HG03064 (cell line): ENCODE data around the gene VSIG10.
"Not testable (repeated sequence)": the region's sequence is repeated elsewhere in the genome, so short reads cannot be mapped to it uniquely, and the experiment has no call there.

ENCODE experiments used
- ATAC-seq: cut with Tn5 transposase; IDR thresholded peaks from one replicate; pipeline ENCODE4 v1.9.1; 2021; ENCODE audit warnings: low read depth; ENCODE audit not compliant: unreplicated experiment

The VSIG10 gene

DNA sequence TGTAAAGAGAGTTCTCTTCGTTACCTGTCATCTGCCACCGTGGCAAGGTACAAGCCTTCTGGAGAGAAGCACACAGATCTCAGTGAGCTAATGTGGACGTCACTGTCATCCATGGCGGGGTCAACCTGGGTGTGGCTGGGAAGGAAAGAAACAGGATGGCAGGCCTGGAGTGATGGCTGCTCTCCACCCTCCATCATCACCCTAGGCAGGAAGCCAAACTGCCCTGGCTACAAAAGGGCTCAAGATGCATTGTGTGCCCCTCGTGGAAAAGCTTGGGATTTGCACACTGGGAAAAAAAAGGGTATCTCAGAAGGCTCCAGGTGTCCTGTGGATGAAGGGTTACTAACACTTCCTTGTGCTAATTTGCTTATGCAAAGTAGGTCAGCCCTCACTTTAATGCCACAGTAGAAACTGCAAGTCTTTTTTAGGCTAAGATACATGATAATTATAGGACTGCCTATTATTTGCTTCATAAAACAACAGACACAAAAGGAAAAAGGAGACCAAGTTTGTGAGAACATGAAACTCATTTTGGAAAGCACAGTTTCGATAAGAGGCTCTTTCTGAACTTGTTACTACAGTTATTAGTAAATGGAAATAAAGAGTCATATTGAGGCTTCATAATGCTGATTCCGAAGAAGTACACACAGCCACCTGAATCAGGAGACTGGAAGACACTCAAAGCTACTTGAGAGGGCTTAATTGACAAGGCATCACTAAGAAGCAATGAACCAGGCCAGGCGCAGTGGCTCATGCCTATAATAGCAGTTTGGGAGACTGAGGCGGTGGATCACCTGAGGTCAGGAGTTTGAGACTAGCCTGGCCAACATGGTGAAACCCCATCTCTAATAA, 68.4 kb downstream of the VSIG10 start:
- ATAC-seq, result peak; percentile 77

DNA sequence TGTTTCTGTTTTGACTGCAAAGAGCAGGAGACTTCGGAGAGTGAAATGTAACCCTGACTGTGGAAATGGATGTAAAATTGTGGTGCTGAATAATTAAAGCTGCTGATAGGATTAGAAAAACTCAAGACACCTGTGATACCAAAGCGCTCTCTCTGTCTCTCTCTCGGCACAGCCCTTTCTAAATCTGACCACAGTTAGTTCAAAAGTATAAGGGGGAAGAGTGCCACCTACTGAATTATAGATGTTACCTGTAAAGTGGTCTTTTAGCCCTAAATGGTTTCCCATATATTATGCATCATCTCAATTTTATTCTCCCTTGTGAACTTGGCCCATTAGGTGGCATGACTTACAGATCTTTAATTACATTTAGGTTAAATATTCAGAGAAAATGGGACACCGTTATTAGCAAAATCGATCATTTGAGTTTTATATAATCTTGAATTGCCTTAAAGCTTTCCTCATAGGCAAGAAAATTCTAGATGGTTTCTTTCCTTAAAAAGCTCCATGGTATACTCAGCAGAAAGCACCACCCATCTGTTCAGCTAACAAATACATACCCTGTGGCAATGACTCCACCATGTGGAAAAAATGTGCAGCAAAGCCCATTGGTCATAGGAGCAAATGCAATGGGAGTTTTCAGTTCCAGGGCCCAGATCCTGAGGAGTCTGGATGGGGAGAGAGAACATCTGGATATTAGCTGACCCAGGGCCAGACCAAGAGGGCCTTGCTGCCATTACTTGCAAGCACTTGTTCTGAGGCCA, 69.2 kb downstream of the VSIG10 start:
- no peak for ATAC-seq

DNA sequence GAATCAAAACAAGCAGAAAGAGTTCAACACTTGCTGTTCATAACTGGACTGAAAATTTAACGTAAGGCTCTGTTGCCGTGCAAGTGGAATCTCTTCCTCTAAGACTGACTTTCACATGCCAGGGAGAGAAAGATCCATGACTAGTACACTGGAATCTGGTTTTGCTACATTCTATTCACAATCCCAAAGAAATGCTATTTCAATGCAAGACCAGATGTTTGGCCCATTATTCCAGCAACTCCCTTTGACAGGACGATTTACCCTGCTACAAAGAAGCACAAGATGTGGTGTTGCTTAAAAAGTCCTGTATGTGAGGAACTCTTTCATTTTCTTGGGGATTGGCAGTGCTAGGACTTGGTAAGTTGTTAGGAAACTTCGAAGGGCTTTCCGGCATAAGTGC, 69.9 kb downstream of the VSIG10 start:
- ATAC-seq, result no peak

DNA sequence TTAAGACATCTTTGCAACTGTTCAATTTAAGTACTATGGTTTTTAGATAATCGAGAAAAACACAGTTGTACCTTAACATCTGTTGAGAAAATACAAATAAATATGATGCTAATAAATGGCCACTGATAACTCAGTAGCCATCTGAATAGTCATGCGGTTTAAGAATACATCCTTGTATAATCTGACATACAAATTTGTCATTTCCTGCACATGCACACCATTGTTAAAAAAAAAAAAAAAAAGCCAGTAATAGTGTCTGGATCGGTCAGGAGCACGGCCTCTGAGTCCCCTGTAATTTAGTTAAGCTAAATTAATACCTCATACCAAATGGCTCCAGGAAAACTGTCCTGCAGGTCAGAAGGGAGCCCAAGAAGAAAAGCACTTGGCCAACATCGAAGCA, 70.5 kb downstream of the VSIG10 start:
- ATAC-seq, result no peak

DNA sequence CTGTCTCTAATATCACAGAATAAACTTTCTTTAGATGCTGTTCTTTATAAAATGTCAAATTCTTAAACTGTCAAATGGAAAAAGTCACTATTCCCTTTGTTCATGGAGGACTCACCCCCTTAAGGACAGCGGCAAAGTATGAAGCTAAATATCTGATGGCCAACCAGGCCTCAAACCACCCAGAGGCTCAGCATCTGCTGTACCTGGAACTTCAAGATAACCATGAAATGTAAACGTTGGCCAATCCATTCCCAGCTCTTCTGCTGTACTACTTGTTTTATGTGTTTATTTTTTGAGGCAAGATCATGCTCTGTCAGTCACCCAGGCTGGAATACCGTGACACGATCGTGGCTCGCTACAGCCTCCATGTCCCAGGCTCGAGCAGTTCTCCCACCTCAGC, 71.6 kb downstream of the VSIG10 start:
- ATAC-seq, result no peak

DNA sequence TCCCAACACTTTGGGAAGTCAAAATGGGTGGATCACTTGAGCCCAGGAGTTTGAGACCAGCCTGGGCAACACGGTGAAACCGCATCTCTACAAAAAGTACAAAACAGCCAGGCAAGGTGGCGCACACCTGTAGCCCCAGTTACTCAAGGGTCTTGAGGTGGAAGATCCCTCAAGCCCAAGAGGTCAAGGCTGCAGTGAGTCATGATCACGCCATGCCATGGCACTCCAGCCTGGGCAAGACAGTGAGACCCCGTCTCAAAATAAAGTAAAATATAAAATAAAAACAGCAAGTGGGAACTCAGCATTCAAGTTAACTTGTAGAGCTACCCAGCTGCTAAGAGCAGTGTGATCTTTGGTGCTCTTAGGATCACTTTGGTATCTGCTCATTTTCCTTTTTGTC, 74.6 kb downstream of the VSIG10 start:
- no peak for ATAC-seq

DNA sequence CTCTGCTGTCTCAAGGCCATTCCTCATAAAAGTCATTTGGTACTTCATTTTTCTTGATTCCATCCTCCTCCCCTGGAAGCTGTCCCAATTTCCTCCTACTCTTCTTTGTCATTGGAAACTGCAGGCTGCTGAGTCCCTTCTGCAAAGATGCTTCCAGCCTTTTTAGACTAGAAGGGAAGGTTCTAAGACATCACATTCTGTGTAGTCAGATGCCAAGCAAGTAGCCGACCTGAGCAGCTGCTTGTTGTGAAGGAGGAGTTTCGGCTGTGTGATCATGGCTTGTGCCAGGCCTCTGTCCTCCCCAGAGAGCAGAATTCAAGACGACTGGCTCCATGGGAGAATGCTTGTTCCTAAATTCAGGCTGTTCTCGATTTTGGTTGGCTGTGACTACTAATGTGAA, 78.6 kb downstream of the VSIG10 start:
- no peak for ATAC-seq

DNA sequence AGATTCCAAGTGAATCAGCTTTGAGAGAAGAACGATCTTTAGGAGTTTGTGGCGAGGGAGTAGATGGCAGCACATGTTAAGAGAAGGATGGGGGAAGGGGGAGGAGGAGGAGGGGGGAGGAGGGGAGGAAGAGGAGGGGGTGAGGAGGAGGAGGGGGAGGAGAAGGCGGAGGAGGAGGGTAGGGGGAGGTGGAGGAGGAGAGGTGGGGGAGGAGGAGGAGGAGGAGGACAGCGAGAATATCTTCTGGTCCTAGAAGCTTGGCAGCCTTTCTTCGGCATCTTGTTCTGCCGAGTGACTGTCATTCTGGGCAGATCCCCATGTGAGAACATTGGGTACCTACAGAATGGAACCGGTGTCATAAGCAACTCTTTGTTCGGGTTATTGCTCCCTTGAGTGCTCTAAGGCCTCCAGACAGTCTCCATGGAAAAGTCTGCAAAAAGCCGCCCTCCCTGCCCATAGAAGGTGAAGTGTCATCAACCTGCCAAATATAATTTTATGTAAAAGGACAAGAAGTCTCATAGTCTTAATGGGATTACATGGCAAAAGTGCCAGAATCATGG, 80.4 kb downstream of the VSIG10 start:
- ATAC-seq, result no peak

DNA sequence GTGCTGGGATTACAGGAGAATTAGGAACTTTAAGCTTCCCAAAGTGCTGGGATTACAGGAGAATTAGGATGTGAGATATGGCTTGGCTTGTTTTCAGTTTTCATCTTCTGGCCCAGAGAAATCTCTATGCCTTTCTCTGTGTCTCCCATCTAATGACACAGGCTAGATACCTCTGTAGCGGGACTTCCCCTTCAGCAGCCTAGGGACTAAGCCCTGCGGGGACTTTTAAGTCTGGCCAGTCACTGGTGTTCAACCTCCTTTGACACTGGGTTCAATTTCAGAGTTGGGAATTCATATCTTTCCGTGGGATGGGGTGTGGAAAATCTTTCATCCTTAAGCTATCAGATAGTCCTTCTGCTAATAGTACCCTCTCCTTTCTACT, 81.1 kb downstream of the VSIG10 start:
- no peak for ATAC-seq

DNA sequence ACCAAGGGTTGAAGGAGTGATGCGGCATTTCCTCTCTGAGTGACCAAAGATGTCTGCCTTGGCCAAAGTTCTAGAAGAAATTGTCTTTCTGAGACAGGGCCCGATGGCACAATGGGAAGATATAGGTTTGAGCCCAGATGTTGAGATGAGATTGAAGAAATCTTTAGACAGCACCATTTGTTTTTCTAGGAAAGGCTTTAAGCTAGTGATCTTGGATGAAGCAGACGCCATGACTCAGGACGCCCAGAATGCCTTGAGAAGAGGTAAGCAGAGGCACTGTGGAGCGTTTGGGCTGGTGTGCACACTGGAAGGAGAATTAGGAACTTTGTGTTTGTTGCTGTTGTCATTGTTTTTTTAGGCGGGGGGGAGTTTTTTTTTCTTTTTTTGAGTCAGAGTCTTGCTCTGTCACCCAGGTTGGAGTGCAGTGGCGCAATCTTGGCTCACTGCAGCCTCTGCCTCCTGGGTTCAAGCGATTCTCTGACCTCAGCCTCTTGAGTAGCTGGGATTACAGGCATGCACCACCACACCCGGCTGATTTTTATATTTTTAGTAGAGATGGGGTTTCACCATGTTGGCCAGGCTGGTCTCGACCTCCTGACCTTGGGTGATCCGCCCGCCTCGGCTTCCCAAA, 81.6 kb downstream of the VSIG10 start:
- ATAC-seq, result not testable (repeated sequence)

DNA sequence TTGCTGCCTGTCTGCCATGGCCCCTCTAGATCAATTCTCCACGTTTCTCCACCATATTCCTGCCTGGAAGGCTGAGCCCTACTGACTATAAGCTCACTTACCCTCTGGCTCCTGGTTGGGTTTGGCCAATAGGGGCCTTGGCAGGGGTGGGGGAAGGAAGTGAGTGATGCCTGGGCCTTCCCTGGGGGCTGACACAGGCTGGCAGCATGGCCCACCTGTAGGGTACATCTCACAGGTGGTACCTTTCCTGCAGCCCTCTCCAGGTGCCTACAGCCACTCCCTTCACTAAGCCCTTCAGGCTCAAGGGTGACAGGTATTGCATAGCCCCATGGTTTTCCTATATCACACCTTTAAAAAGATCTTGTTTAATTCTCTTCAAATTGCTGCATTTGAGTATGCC, 83.8 kb downstream of the VSIG10 start:
- ATAC-seq, result no peak

DNA sequence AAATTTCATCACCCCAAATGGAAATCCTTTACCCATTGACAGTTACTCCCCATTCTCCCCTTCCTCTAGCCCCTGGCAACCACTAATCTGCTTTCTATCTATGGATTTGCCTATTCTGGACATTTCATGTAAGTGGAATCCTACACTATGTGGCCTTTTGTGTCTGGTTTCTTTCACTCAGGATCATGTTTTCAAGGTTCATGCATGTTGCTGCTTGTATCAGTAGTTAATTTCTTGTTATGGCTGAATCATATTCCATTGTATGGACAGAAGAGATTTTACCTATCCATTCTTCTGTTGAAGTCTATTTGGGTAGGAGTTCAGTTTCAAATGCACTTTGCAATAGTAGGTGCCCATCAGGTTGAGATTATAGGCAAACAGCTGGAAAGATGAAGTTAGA, 85.9 kb downstream of the VSIG10 start:
- no peak for ATAC-seq

DNA sequence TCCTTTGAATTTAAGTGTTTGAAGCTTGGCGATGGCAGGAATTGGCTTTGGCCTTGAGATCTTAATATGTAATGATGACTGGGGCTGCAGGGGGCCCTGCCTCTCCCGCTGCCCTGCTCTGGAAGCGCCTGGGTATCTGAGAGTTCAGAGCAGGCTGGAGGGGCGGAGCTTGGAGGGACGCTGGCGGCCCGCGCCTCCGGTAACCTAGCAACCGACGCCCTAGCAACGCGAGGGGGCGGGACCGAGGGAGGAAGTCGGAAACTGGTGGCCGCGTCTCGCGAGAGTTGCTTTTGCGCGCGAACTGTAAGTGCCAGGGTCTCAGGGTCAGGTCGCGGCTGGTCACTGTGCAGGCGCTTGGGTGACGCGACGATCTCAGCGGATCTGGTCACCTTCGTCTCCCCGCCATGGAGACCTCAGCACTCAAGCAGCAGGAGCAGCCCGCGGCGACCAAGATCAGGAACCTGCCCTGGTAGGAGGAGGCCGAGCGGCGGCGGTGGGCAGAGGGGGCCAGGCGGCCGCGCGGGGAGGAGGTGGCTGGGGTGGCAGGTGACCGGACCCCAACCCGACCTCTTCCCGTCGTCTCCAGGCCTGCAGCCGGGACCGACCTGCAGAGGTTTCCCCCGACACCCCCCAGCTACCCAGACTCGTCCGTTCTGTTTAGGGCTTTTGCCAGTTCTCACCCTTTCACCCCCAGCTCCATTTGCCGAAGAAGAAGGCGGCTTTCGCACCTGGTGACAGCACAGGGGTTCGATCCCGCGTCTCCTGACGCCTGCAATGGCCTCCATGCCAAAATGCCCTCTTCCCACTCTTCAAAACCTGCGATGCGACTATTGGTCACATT, 87.2 kb downstream of the VSIG10 start, which contains the start of gene RFC5:
Gene RFC5, plus strand, starts transcription at position 280 of the 841 bp plus-strand sequence. Its CDS starts 125 bp downstream, at position 405.
- peak; percentile 96 for ATAC-seq

DNA sequence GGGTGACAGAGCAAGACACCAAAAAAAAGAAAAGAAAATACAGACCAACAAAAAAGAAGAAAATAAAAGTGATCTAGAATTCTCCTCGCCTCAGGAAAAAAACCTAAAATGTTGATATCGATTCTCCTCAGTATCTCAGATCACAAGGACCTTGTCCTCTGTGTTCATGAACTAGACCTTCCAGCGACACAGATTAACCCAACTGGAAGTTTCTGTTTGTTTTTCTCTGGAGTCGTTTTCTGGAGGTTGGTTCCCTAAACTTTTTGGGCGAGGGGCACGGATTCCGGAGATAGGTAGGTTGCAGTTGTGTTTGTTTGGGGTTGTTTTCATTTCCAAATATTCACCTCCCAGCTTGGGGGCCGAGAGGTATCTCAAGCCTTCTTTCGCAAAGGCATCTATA, 87.9 kb downstream of the VSIG10 start:
- ATAC-seq, result no peak

DNA sequence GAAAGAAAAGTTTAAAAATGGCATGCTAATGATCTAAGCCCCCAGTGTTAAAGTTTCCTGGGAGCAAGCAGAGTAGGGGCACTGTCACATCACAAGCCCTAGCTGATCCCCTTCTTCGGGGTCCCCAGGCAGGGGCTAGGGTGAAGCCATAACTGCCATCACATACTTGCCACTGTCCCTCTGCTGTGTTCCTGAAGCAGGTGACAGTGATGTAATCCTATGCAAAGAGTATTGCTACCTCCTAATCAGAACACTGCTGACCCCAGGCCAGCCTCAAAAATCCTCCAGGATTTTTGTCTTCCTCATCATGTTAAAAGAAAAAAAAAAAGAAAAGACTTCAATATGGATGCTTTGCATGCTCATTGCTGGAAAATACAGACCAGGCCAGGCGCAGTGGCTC, 88.5 kb downstream of the VSIG10 start:
- ATAC-seq, result no peak
